HG03558 (cell line): ENCODE data around the gene CCNJ.
A peak's percentile ranks its signal among the peaks of the same experiment; 100 is the strongest.
"Not testable (repeated sequence)": the region's sequence is repeated elsewhere in the genome, so short reads cannot be mapped to it uniquely, and the experiment has no call there.

Experiments used
- ATAC-seq: cut with Tn5 transposase; IDR thresholded peaks from one replicate; pipeline ENCODE4 v1.9.1; 2021; ENCODE audit warnings: moderate number of reproducible peaks; ENCODE audit not compliant: unreplicated experiment; ENCODE audit errors: extremely low read depth

CCNJ gene

DNA sequence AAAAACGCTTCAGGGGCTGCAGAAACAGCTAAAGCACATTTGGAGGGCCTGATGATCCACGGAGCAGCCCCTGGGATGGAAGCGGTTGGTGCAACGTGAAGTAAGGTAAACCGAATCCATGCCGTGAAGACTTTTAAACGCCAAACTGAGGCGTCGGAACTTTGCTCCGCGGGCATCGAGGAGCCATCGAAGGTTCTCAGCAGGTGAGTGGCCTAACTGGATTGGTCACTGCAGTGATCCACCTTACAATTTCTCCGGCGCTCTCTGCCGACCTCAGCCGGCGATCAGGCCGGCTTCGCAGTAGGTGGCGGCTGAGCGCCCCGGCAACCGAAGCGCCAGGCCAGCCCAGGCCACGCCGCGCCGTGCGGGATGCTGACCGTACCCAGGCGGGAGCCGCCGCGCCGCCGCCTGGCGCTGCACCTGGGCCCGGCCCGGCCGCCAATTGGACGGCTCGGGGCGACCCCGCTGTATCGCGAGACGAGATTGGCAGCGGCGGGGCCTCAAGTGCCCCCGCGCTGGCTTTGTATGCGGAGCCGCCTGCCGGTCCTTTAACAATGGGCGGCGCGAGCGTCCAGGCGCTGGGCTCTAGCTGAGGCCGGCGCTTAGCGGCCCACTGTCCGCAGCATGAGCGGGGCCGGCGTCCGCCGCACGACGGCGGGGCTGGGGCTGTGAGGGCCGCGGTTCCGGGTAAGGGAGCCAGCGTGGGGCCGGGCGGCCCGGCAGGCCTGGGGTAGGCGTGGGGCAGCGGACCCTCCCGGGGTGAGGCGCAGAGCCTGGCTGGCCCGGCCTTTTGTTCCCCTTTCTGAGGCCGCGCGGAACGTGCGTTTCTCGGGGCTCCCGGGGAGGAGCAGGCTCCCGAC is at the start of gene CCNJ:
CCNJ (plus strand) TSS at position 551 of the 860 bp plus-strand sequence. CDS start 811 bp downstream, outside the sequence.
- peak; percentile 79 for ATAC-seq

GRCh38 chr10:95994376-95994775 is 49.0 kb upstream of the CCNJ start:
- not testable (repeated sequence) for ATAC-seq

DNA sequence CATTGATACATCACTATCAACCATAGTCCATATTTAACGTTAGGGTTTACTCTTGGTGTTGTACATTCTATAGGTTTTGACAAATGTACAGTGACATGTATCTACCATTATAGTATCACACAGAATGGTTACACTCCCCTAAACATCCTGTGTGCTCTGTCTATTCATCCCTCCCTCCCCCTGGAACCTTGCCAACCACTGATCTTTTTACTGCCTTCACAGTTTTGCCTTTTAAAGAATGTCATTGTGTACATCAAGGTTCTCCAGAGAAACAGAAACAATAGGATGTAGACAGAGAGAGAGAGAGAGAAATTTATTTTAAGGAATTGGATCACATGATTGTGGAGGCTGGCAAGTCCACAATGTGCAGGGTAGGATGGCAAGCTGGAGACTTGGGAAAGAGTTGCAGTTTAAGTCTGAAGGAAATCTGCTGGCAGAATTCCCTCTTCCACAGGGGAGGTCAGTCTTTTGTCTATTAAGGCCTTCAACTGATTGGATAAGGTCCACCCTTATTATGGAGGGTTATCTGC is 45.1 kb upstream of the CCNJ start:
- ATAC-seq = no peak

DNA sequence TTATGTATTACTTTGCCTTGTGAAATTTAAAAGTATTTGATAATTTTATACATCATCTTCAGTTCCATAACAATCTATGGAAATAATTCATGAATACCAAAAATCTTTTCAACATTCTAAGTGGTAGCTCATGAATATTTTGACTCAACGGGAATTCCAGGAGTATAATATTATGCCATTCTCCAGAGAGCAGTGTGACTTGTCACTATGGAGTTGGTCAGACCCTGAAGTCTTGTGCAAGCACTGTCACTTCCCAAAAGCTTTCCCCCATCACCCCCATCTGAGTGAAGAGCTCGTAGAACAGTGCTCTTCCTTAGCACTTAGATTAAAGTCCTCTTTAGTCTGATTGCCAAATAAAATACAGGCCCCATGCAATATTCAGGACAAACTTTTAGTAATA is 29.4 kb upstream of the CCNJ start:
- ATAC-seq = no peak

DNA sequence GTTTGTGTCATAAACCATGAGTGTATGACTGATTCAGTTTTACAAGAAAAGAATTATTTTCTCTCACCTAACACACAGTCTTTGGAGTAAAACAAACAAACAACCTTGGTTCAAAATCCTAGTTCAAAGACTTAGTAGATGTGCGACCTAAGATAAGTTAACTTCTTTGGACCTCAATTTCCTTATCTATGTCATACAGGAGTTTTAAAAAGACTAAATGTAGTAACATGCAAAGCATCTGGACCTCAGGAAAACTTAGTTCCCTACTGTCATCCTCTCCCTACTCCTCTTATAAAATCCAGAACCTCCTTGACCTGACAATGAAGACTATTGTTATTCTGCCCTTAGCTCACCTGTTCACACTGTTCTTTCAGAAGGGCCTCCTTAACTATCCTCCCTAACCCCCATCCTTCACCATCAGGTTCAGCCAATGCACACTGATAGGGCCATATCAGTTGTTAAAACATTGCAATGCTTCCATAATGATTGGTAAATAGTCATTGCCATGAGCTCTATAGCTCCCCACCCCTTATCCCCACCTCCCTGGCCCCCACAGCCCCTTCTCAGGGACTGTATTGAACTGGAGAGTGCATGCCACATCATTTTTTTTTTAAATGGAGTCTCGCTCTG is 28.8 kb upstream of the CCNJ start:
- no peak for ATAC-seq

DNA sequence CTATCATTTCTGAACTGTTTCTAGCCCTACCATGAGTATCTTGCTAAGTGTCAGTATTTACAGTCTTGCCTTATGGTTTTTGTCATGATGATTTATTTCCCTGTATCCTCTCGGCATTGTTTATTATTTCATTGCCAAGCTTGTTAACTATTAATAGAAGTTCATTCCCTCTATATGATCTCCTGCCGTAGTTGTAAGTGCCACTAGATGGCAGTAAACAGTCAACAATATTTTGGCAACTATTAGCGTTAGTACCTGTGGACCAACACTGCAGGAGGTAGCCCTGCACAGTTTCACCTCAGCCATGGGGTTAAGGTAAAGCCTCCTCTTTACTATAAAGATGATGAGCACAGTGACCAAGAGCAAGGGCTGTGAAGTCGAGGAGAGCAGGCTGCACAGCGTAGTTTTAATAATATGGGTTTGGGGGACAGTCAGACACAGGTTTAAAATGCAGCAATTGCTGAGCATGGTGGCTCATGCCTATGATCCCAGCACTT is 26.1 kb upstream of the CCNJ start:
- peak; percentile 59 for ATAC-seq

DNA sequence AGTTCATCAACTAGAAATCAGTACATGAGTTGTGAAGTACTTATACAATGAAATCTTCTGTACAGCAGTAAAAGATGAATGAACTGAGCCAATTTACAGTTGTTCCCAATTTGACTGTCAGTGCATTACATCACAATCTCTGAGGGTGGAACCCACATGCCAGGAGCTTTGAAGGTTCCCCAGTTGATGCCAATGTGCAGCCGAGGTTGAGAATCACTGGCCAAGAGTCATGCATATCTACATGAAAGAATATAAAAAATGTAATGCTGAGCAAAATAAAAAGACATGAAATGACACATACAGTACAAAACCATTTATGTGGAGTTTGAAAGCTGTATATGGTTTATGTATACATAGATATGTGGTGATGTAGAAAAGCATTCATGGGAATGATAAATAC is 22.1 kb upstream of the CCNJ start:
- no peak for ATAC-seq

DNA sequence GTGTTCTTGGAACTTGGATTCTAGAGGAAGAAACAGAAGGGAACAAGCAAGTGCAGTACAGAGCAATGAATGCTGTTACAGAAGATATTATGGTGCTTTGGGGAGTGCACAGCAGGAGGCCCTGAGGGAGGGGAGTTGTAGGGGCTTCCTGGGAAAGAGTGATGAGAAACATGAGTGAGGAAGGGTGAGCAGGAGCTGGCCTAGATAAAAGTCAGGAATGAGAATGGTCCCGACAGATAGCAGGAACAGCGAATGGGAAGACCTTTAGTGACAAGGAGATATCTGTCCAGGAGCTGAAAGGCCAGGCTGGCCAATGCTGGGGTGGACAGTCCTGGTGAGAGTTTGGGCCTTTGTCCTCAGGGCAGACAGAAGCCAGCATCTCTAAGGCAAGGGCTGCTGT is 20.6 kb upstream of the CCNJ start:
- ATAC-seq = no peak

DNA sequence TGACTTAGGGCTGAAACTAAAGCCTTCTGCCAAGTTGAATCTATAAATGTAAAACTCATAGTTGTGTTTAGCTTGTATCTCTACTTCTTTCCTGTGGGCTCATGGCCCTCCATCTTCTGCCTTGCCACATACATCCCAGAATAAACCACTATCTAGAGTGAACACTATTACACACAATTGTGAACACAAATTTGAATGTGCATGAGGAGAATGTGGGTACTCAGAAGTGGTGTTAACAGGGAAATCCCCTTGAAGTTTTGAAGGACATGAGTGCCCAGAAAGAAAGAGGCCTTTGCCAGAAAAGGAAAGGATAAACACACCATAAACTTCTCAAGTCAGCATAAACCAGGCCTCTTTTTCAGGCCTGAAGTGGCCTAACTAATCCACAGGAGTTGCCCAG is 20.2 kb upstream of the CCNJ start:
- no peak for ATAC-seq

DNA sequence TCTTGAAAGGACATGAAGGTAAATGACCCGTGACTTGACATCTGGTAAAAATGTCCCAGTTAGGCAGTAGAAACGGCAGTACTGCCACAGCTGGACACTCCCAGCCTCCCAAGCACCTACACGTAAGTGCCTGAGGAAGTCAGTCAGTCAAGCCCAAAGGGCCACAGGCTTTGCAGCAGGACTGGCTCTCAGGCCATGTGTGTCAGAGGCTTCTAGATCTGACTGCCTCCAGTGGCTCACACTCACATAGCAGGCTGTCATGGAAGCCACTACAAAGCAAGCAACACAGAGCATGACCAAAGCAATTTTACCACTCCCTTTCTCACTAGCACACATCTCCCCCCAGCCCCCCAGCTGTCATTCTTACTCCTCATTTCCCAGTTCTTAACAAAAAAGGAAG is 17.8 kb upstream of the CCNJ start:
- no peak for ATAC-seq

DNA sequence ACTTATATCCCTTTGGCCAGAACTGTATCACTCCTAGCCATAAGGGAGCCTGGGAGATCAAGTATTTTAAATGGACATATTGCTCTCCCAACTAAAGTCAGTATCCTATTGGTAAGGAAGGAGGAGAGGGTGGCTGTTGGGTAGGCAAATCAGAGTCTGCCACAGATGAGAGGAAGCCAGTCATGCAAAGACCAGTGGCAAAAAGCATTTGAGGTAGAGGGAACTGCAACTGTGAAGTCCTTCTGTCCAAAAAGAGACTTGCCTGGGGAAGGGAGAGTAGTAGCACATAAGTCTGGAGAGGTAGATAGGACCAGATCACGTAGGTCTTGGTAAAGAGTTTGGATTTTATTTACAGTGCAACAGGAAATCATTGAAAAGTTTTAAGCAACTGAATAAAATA is 8.8 kb upstream of the CCNJ start:
- no peak for ATAC-seq

- no peak for ATAC-seq
These were observed 4.7 kb upstream of the CCNJ start for GRCh38 chr10:96038476-96039387.

GRCh38 chr10:96041146-96041545 is 2.2 kb upstream of the CCNJ start:
- no peak for ATAC-seq

GRCh38 chr10:96043893-96044715 is 721 bp downstream of the CCNJ start:
- ATAC-seq = no peak

DNA sequence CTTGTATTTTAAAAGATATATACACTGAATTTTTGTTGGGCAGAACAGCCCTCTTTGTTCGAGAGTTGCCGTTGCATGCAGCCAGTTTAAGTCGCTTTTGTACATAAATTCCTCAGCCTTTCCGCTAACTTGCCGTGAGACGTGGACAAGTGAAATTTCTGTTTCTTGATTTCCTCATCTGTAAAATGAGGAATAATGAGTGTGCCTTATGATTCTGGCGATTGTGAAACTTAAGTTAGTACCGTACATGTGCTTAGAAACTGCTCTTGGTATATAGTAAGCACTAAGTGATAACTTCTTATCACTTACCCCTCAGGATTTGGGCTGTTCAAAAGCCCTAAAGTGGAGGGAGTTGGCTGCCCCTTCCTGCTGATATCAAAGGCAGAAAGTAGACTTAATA is 1.4 kb downstream of the CCNJ start:
- no peak for ATAC-seq

GRCh38 chr10:96046546-96046945 is 3.2 kb downstream of the CCNJ start:
- no peak for ATAC-seq

- ATAC-seq = no peak
These were observed 3.7 kb downstream of the CCNJ start for GRCh38 chr10:96047004-96047649.

GRCh38 chr10:96047925-96048324 is 4.5 kb downstream of the CCNJ start:
- not testable (repeated sequence) for ATAC-seq

- ATAC-seq = no peak
These were observed 6.0 kb downstream of the CCNJ start for GRCh38 chr10:96049340-96049739.
